Measurements from ENCODE around the gene SMAD5.
A peak's percentile ranks its signal among the peaks of the same experiment; 100 is the strongest.

The SMAD5 gene

GRCh38 chr5:136132087-136132486 is 558 bp upstream of the SMAD5 start:
- Histone ChIP-seq H3K4me2 (ENCODE audit: low read length) (peak overlapping the region; percentile 94), H3K36me3 (ENCODE audit: control insufficient read depth, insufficient read depth, low read length) (no peaks in the 10 kb centered on the region), H3K4me3 (ENCODE audit: low read depth, low read length) (peak overlapping the region; percentile 89), H3K27me3 (ENCODE audit: control insufficient read depth, insufficient read depth, low read length) (no peaks in the 10 kb centered on the region), H3K9me3 (ENCODE audit: control insufficient read depth, low read length) (no peaks in the 10 kb centered on the region), H3K27ac (peak overlapping the region; percentile 85), H2AFZ (peak overlapping the region; percentile 72), H3K9ac (no peak overlapping the region), H3K79me2 (peaks cover 29% of the 10 kb centered on the region), H3K4me1 (peaks cover 4% of the 10 kb centered on the region)
- TF ChIP-seq CTCF (IDR thresholded peaks at IDR 0.05): no peak

- peak overlapping the region; percentile 84 for H3K9ac ChIP-seq
- H3K4me2 ChIP-seq (ENCODE audit: low read length): peak overlapping the region; percentile 94
- peaks cover 38% of the 10 kb centered on the region for H3K79me2 ChIP-seq
- no peaks in the 10 kb centered on the region for H3K36me3 ChIP-seq (ENCODE audit: control insufficient read depth, insufficient read depth, low read length)
- TF ChIP-seq CTCF (IDR thresholded peaks at IDR 0.05): no peak
- peak overlapping the region; percentile 72 for H2AFZ ChIP-seq
- peak overlapping the region; percentile 85 for H3K27ac ChIP-seq
- H3K9me3 ChIP-seq (ENCODE audit: control insufficient read depth, low read length): no peaks in the 10 kb centered on the region
- peaks cover 4% of the 10 kb centered on the region for H3K4me1 ChIP-seq
- no peaks in the 10 kb centered on the region for H3K27me3 ChIP-seq (ENCODE audit: control insufficient read depth, insufficient read depth, low read length)
- peak overlapping the region; percentile 89 for H3K4me3 ChIP-seq (ENCODE audit: low read depth, low read length)
Observed at GRCh38 chr5:136133222-136133921, 727 bp downstream of the SMAD5 start.

GRCh38 chr5:136133922-136134379 is 1.3 kb downstream of the SMAD5 start:
- H3K79me2 ChIP-seq: peaks cover 43% of the 10 kb centered on the region
- no peak overlapping the region for H3K27ac ChIP-seq
- TF ChIP-seq CTCF (IDR thresholded peaks at IDR 0.05): no peak
- peak overlapping the region; percentile 72 for H2AFZ ChIP-seq
- no peak overlapping the region for H3K9ac ChIP-seq
- peaks cover 4% of the 10 kb centered on the region for H3K4me1 ChIP-seq
- no peaks in the 10 kb centered on the region for H3K36me3 ChIP-seq (ENCODE audit: control insufficient read depth, insufficient read depth, low read length)
- H3K9me3 ChIP-seq (ENCODE audit: control insufficient read depth, low read length): no peaks in the 10 kb centered on the region
- H3K4me2 ChIP-seq (ENCODE audit: low read length): peak overlapping the region; percentile 94
- H3K27me3 ChIP-seq (ENCODE audit: control insufficient read depth, insufficient read depth, low read length): no peaks in the 10 kb centered on the region
- peak overlapping the region; percentile 89 for H3K4me3 ChIP-seq (ENCODE audit: low read depth, low read length)

- Histone ChIP-seq H3K36me3 (ENCODE audit: control insufficient read depth, insufficient read depth, low read length) (no peaks in the 10 kb centered on the region), H3K9ac (no peak overlapping the region), H3K27me3 (ENCODE audit: control insufficient read depth, insufficient read depth, low read length) (no peaks in the 10 kb centered on the region), H2AFZ (no peak overlapping the region), H3K9me3 (ENCODE audit: control insufficient read depth, low read length) (no peaks in the 10 kb centered on the region), H3K4me1 (peaks cover 9% of the 10 kb centered on the region), H3K79me2 (peaks cover 50% of the 10 kb centered on the region), H3K4me3 (ENCODE audit: low read depth, low read length) (no peak overlapping the region), H3K4me2 (ENCODE audit: low read length) (peak overlapping the region; percentile 8), H3K27ac (no peak overlapping the region)
- TF ChIP-seq CTCF (IDR thresholded peaks at IDR 0.05): no peak
Observed at GRCh38 chr5:136134653-136135052, 2.0 kb downstream of the SMAD5 start.

- Histone ChIP-seq H3K27me3 (ENCODE audit: control insufficient read depth, insufficient read depth, low read length) (no peaks in the 10 kb centered on the region), H3K36me3 (ENCODE audit: control insufficient read depth, insufficient read depth, low read length) (no peaks in the 10 kb centered on the region), H3K27ac (no peak overlapping the region), H3K4me1 (peaks cover 9% of the 10 kb centered on the region), H3K4me2 (ENCODE audit: low read length) (no peak overlapping the region), H3K79me2 (peaks cover 59% of the 10 kb centered on the region), H3K9me3 (ENCODE audit: control insufficient read depth, low read length) (no peaks in the 10 kb centered on the region), H2AFZ (no peak overlapping the region), H3K4me3 (ENCODE audit: low read depth, low read length) (no peak overlapping the region), H3K9ac (no peak overlapping the region)
- TF ChIP-seq CTCF (IDR thresholded peaks at IDR 0.05): no peak
Observed at GRCh38 chr5:136135536-136135935, 2.9 kb downstream of the SMAD5 start.

All from parathyroid adenoma (tissue), 2 donors.